GM18498 (cell line): ENCODE results near the gene TRIM14.
A peak's percentile ranks its signal among the peaks of the same experiment; 100 is the strongest.
"Not testable (repeated sequence)": the region's sequence is repeated elsewhere in the genome, so short reads cannot be mapped to it uniquely, and the experiment has no call there.

Source experiments
- ATAC-seq: cut with Tn5 transposase; IDR thresholded peaks from one replicate; pipeline ENCODE4 v1.9.1; 2021; ENCODE audit warnings: mild to moderate bottlenecking, moderate library complexity; ENCODE audit not compliant: unreplicated experiment

Gene TRIM14

GRCh38 chr9:98054376-98054951, 64.6 kb downstream of the TRIM14 start:
- ATAC-seq: no peak

- ATAC-seq: no peak
These were observed 68.7 kb downstream of the TRIM14 start for GRCh38 chr9:98050351-98050750.

- ATAC-seq: no peak
These were observed 69.5 kb downstream of the TRIM14 start for GRCh38 chr9:98049288-98050072.

GRCh38 chr9:98047002-98047401, 72.0 kb downstream of the TRIM14 start:
- no peak for ATAC-seq

GRCh38 chr9:98046180-98046543, 72.9 kb downstream of the TRIM14 start:
- no peak for ATAC-seq

GRCh38 chr9:98045234-98046179, 73.5 kb downstream of the TRIM14 start:
- ATAC-seq: peak; percentile 89

GRCh38 chr9:98043915-98044314, 75.1 kb downstream of the TRIM14 start:
- ATAC-seq: no peak

GRCh38 chr9:98040212-98040611, 78.8 kb downstream of the TRIM14 start:
- ATAC-seq: no peak

GRCh38 chr9:98039607-98040017, 79.4 kb downstream of the TRIM14 start:
- peak; percentile 47 for ATAC-seq

- peak; percentile 32 for ATAC-seq
These were observed 80.1 kb downstream of the TRIM14 start for GRCh38 chr9:98038958-98039357.

GRCh38 chr9:98037357-98037756, 81.7 kb downstream of the TRIM14 start:
- ATAC-seq: no peak

- peak; percentile 70 for ATAC-seq
These were observed 84.2 kb downstream of the TRIM14 start for GRCh38 chr9:98034593-98035546.

- ATAC-seq: no peak
These were observed 87.1 kb downstream of the TRIM14 start for GRCh38 chr9:98031935-98032334.

- ATAC-seq: no peak
These were observed 87.9 kb downstream of the TRIM14 start for GRCh38 chr9:98031169-98031568.

GRCh38 chr9:98024702-98025101, 94.3 kb downstream of the TRIM14 start:
- ATAC-seq: no peak

- no peak for ATAC-seq
These were observed 96.6 kb downstream of the TRIM14 start for GRCh38 chr9:98022447-98022846.

GRCh38 chr9:98021306-98022040, 97.5 kb downstream of the TRIM14 start:
- no peak for ATAC-seq

GRCh38 chr9:98020476-98021145, 98.4 kb downstream of the TRIM14 start:
- ATAC-seq: no peak

- not testable (repeated sequence) for ATAC-seq
These were observed 99.2 kb downstream of the TRIM14 start for GRCh38 chr9:98019869-98020268.
